Loucy (cell line): Measurements from ENCODE around the gene NLRP12.

Experiments
- H2AFZ ChIP-seq: fragments of 200-600 bp; sonication (generic); 2 replicates; pipeline ENCODE4 v1.6.0; 2016; ENCODE audit warnings: antibody characterized with exemption, mild to moderate bottlenecking, low read length, moderate library complexity
- H3F3A ChIP-seq: fragments of 200-600 bp; 2 replicates; pipeline ENCODE4 v1.6.0; 2016; ENCODE audit warnings: antibody characterized with exemption, low read depth, mild to moderate bottlenecking
- H3K27me3 ChIP-seq: fragments of 200-600 bp; sonication (generic); 2 replicates; pipeline ENCODE4 v1.6.1; 2014; ENCODE audit warnings: low read length, mild to moderate bottlenecking; ENCODE audit not compliant: insufficient read depth, poor library complexity, severe bottlenecking
- H3K36me3 ChIP-seq: fragments of 200-600 bp; sonication (generic); 2 replicates; pipeline ENCODE4 v1.6.1; 2016; ENCODE audit warnings: low read length; ENCODE audit not compliant: insufficient read depth
- H3K4me1 ChIP-seq: fragments of 200-600 bp; sonication (generic); 2 replicates; pipeline ENCODE4 v1.5.1; 2014; ENCODE audit warnings: low read length, mild to moderate bottlenecking; ENCODE audit not compliant: insufficient read depth, poor library complexity, severe bottlenecking
- H3K4me2 ChIP-seq: fragments of 200-600 bp; sonication (generic); 2 replicates; pipeline ENCODE4 v1.6.0; 2014; ENCODE audit warnings: antibody characterized with exemption, low read length, low read depth, mild to moderate bottlenecking; ENCODE audit not compliant: poor library complexity, severe bottlenecking
- H3K4me3 ChIP-seq: fragments of 200-600 bp; sonication (generic); 2 replicates; pipeline ENCODE4 v1.5.1; 2014; ENCODE audit warnings: low read length, mild to moderate bottlenecking, mixed read lengths; ENCODE audit not compliant: poor library complexity, severe bottlenecking
- H3K79me2 ChIP-seq: fragments of 200-600 bp; sonication (generic); 2 replicates; pipeline ENCODE4 v1.6.1; 2014; ENCODE audit warnings: low read length; ENCODE audit not compliant: insufficient read depth
- H3K9ac ChIP-seq: fragments of 200-600 bp; sonication (generic); 2 replicates; pipeline ENCODE4 v1.6.0; 2014; ENCODE audit warnings: mild to moderate bottlenecking, low read depth, low read length, moderate library complexity; ENCODE audit not compliant: poor library complexity, severe bottlenecking
- H3K9me2 ChIP-seq: fragments of 200-600 bp; sonication (generic); replicated peaks from 2 replicates; pipeline ENCODE4 v1.6.1; 2016; ENCODE audit warnings: low read depth, low read length, mixed read lengths
- H3K9me3 ChIP-seq: fragments of 200-600 bp; sonication (generic); 2 replicates; pipeline ENCODE4 v1.6.1; 2014; ENCODE audit warnings: mild to moderate bottlenecking, antibody characterized with exemption, low read length, low read depth; ENCODE audit not compliant: insufficient read depth
- H4K20me1 ChIP-seq: fragments of 200-600 bp; sonication (generic); 2 replicates; pipeline ENCODE4 v1.6.0; 2014; ENCODE audit warnings: antibody characterized with exemption, low read length, mild to moderate bottlenecking; ENCODE audit not compliant: insufficient read depth, poor library complexity, severe bottlenecking
- EZH2phosphoT487 ChIP-seq: fragments of 200-600 bp; IDR thresholded peaks from 2 replicates; pipeline ENCODE4 v1.6.1; 2018; ENCODE audit warnings: antibody characterized with exemption, mild to moderate bottlenecking, moderate library complexity, borderline replicate concordance
- TF ChIP-seq, protein P1 (sequence below): fragments of 200-600 bp; sonication (generic); conservative IDR thresholded peaks from 2 replicates; pipeline ENCODE4 v1.5.1; 2014; ENCODE audit warnings: mild to moderate bottlenecking, antibody characterized with exemption, low read length

Gene NLRP12, protein sequence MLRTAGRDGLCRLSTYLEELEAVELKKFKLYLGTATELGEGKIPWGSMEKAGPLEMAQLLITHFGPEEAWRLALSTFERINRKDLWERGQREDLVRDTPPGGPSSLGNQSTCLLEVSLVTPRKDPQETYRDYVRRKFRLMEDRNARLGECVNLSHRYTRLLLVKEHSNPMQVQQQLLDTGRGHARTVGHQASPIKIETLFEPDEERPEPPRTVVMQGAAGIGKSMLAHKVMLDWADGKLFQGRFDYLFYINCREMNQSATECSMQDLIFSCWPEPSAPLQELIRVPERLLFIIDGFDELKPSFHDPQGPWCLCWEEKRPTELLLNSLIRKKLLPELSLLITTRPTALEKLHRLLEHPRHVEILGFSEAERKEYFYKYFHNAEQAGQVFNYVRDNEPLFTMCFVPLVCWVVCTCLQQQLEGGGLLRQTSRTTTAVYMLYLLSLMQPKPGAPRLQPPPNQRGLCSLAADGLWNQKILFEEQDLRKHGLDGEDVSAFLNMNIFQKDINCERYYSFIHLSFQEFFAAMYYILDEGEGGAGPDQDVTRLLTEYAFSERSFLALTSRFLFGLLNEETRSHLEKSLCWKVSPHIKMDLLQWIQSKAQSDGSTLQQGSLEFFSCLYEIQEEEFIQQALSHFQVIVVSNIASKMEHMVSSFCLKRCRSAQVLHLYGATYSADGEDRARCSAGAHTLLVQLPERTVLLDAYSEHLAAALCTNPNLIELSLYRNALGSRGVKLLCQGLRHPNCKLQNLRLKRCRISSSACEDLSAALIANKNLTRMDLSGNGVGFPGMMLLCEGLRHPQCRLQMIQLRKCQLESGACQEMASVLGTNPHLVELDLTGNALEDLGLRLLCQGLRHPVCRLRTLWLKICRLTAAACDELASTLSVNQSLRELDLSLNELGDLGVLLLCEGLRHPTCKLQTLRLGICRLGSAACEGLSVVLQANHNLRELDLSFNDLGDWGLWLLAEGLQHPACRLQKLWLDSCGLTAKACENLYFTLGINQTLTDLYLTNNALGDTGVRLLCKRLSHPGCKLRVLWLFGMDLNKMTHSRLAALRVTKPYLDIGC

GRCh38 chr19:53824134-53824611, at the start of gene NLRP12:
NLRP12 (minus strand) TSS chr19:53824314; CDS start chr19:53824174, 140 bp downstream.
- Histone ChIP-seq H3K4me2 (no peak within 1 kb of the TSS), H3K9me2 (no peaks in the 10 kb centered on the region), H3F3A (no peaks in the 10 kb centered on the region), H3K36me3 (no peaks in the 10 kb centered on the region), H3K27me3 (no peaks in the 10 kb centered on the region), H2AFZ (no peak within 1 kb of the TSS), H3K9me3 (no peaks in the 10 kb centered on the region), H3K4me1 (no peaks in the 10 kb centered on the region), H3K79me2 (no peaks in the 10 kb centered on the region), H3K9ac (no peak within 1 kb of the TSS), H3K4me3 (no peak within 1 kb of the TSS), H4K20me1 (no peaks in the 10 kb centered on the region)
- no peak for TF ChIP-seq EZH2phosphoT487
- TF ChIP-seq, protein P1, sequence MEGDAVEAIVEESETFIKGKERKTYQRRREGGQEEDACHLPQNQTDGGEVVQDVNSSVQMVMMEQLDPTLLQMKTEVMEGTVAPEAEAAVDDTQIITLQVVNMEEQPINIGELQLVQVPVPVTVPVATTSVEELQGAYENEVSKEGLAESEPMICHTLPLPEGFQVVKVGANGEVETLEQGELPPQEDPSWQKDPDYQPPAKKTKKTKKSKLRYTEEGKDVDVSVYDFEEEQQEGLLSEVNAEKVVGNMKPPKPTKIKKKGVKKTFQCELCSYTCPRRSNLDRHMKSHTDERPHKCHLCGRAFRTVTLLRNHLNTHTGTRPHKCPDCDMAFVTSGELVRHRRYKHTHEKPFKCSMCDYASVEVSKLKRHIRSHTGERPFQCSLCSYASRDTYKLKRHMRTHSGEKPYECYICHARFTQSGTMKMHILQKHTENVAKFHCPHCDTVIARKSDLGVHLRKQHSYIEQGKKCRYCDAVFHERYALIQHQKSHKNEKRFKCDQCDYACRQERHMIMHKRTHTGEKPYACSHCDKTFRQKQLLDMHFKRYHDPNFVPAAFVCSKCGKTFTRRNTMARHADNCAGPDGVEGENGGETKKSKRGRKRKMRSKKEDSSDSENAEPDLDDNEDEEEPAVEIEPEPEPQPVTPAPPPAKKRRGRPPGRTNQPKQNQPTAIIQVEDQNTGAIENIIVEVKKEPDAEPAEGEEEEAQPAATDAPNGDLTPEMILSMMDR: no peak

DNA sequence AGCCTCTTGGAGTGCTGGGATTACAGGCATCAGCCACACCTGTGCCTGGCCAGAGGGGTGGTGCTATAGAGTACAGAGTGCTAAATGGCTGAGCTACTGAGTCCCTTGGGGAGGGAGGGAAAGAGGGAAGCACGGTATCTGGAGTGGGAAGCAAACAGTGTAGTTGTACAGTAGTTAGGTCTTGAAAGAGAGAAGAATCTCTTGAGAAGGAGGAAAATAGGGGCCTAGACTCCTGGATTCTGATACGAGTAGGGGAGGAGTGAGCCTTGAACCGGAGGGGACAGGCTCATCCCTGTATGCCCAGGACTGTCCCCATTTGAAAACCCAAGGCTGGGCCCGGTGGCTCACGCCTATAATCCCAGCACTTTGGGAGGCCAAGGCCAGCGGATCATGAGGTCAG, 48.6 kb upstream of the NLRP12 start:
- peaks cover 31% of the 10 kb centered on the region; the same call in 1 of the 2 replicates for H3K36me3 ChIP-seq
- peak overlapping the region; percentile 25 for H3K4me3 ChIP-seq
- no peak overlapping the region for H3K9ac ChIP-seq
- H3K4me1 ChIP-seq: peaks cover 37% of the 10 kb centered on the region
- peaks cover 3% of the 10 kb centered on the region for H3K27me3 ChIP-seq
- no peaks in the 10 kb centered on the region for H3K9me3 ChIP-seq
- peaks cover 74% of the 10 kb centered on the region for H4K20me1 ChIP-seq
- H3F3A ChIP-seq: no peaks in the 10 kb centered on the region
- TF ChIP-seq EZH2phosphoT487: no peak
- TF ChIP-seq, protein P1: no peak
- peaks cover 89% of the 10 kb centered on the region for H3K79me2 ChIP-seq
- H3K4me2 ChIP-seq: peak overlapping the region; percentile 44
- H3K9me2 ChIP-seq: no peaks in the 10 kb centered on the region
- no peak overlapping the region for H2AFZ ChIP-seq

- peaks cover 27% of the 10 kb centered on the region; the same call in 1 of the 2 replicates for H3K36me3 ChIP-seq
- peaks cover 3% of the 10 kb centered on the region for H3K27me3 ChIP-seq
- no peaks in the 10 kb centered on the region for H3K9me2 ChIP-seq
- H2AFZ ChIP-seq: no peak overlapping the region
- H3K4me2 ChIP-seq: peak overlapping the region; percentile 90
- no peaks in the 10 kb centered on the region for H3F3A ChIP-seq
- peaks cover 87% of the 10 kb centered on the region for H3K79me2 ChIP-seq
- H3K9me3 ChIP-seq: no peaks in the 10 kb centered on the region
- peak overlapping the region; percentile 98 for H3K9ac ChIP-seq
- H3K4me1 ChIP-seq: peaks cover 47% of the 10 kb centered on the region
- H4K20me1 ChIP-seq: peaks cover 73% of the 10 kb centered on the region
- TF ChIP-seq, protein P1: no peak
- TF ChIP-seq EZH2phosphoT487: no peak
- H3K4me3 ChIP-seq: peak overlapping the region; percentile 84
Observed at GRCh38 chr19:53871454-53871853, 47.3 kb upstream of the NLRP12 start.
